ENCODE results near the gene CDC42EP1. TPM values are rescaled to one million over a fixed set of nuclear protein-coding genes. Genes with fewer than 3 reads are reported as not detected.

The CDC42EP1 gene
- total RNA-seq, 1 donor from 2014 or later, result 39.1 TPM

DNA sequence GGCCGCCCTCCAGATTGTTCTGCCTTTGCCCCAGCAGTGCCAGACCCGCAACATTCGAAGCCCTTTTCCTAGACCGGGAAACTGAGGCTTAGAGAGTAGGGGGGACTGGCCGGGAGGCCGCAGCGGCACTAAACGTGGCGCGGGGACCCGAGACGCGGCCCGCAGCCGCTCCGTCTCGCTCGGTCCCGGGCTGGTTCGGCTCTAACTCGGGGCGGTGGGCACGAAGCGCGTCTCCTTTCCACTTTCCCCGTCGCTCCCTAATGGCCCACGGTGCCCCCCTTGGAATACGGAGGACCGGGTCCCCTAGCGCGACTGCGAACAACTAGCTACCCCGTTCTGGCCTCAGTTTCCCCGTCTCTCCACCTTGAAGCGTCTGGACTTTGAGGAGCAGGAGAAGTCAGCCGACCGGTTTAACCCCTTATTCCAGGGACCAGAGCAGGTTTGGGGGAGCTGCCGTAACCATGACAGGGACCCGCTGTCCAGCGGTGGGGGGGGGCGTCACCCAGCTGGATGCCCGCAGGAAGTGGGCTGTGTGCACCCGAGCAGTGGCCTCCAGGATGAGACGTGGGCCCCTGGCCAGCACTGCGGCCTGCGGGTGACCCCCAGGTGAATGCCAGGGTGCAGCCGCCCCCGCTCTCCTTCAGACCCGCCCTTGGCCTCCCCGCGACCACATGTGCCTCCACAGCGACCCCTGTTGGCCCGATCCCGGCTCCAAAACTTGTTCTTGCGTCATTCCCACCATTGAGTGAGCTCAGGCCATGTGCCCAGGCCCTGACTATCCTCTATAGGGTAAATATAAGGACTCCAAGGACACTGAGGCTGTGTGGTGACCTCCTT lies 1.1 kb downstream of the CDC42EP1 start:
- Mint-ChIP-seq H3K4me3 (peak overlapping the region; percentile 78), H3K9me3 (no peaks in the 10 kb centered on the region), H3K4me1 (peaks cover 36% of the 10 kb centered on the region), H3K27ac (peak overlapping the region; percentile 89), H3K27me3 (ENCODE audit: low read depth) (no peaks in the 10 kb centered on the region), H3K36me3 (peaks cover 2% of the 10 kb centered on the region)
- DNase-seq (ENCODE audit: low spot score in 2 of 2, unreplicated experiment in 2 of 2), result peak; percentile 75 to 95
- TF ChIP-seq, protein P1, sequence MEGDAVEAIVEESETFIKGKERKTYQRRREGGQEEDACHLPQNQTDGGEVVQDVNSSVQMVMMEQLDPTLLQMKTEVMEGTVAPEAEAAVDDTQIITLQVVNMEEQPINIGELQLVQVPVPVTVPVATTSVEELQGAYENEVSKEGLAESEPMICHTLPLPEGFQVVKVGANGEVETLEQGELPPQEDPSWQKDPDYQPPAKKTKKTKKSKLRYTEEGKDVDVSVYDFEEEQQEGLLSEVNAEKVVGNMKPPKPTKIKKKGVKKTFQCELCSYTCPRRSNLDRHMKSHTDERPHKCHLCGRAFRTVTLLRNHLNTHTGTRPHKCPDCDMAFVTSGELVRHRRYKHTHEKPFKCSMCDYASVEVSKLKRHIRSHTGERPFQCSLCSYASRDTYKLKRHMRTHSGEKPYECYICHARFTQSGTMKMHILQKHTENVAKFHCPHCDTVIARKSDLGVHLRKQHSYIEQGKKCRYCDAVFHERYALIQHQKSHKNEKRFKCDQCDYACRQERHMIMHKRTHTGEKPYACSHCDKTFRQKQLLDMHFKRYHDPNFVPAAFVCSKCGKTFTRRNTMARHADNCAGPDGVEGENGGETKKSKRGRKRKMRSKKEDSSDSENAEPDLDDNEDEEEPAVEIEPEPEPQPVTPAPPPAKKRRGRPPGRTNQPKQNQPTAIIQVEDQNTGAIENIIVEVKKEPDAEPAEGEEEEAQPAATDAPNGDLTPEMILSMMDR (IDR thresholded peaks at IDR 0.05; ENCODE audit: unreplicated experiment), result peak; percentile 84

DNA sequence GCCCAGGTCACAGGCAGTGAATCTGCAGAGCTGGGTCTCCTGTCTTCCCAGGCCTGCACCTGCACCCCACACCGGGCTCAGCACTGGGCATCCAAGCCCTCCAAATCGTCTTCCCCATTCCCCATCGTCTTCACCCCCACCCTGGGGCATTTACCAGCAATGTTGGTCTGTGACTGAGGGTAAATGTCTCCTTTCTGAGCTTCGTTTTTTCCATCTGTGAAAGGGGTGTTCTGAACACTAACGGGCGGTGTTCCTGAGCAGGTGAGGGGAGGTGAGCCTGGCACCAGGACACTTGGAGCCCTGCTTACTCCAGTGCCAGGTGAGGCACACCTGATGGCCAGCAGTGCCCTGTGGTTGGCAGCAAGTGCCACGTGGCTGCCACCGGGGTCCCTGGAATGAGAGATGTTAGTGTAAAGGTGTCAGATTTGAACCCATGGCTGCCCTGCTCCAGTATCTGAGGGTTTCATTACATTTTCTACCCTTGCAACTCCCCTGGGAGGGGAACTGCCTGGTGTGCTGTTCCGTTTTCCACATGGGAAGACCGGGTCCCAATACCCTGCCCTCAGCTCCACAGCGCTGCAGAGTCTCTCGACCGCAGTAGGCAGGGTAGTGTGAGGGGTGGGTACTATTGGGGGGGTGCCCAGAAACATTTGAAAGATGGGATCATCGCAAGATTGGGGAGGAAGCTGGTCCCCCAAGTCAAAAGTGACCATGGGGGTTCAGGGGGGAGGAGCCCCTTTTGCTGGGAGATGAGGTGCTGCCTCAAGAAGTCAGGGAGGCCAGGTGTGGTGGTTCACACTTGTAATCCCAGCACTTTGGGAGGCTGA lies 2.0 kb downstream of the CDC42EP1 start:
- TF ChIP-seq, protein P1 (IDR thresholded peaks at IDR 0.05; ENCODE audit: unreplicated experiment), result peak; percentile 26
- Mint-ChIP-seq H3K36me3 (peaks cover 4% of the 10 kb centered on the region), H3K4me1 (peaks cover 33% of the 10 kb centered on the region), H3K27me3 (ENCODE audit: low read depth) (no peaks in the 10 kb centered on the region), H3K9me3 (no peaks in the 10 kb centered on the region), H3K4me3 (peak overlapping the region; percentile 78), H3K27ac (peak overlapping the region; percentile 75)
- no peak for DNase-seq (ENCODE audit: low spot score in 2 of 2, unreplicated experiment in 2 of 2)

- peak overlapping the region; percentile 49 for H3K4me3 Mint-ChIP-seq
- TF ChIP-seq, protein P1 (IDR thresholded peaks at IDR 0.05; ENCODE audit: unreplicated experiment), result no peak
- H3K27ac Mint-ChIP-seq, result peak overlapping the region; percentile 93
- H3K27me3 Mint-ChIP-seq (ENCODE audit: low read depth), result no peaks in the 10 kb centered on the region
- no peaks in the 10 kb centered on the region for H3K9me3 Mint-ChIP-seq
- peaks cover 7% of the 10 kb centered on the region for H3K36me3 Mint-ChIP-seq
- H3K4me1 Mint-ChIP-seq, result peaks cover 35% of the 10 kb centered on the region
- no peak for DNase-seq (ENCODE audit: low spot score in 2 of 2, unreplicated experiment in 2 of 2)
Measured at GRCh38 chr22:37563153-37564081, 3.1 kb downstream of the CDC42EP1 start.

- no peak overlapping the region for H3K4me3 Mint-ChIP-seq
Measured at GRCh38 chr22:37564111-37564711, 3.9 kb downstream of the CDC42EP1 start.

More at GRCh38 chr22:37564111-37564711, 3.9 kb downstream of the CDC42EP1 start:
- no peaks in the 10 kb centered on the region for H3K27me3 Mint-ChIP-seq (ENCODE audit: low read depth)
- TF ChIP-seq, protein P1 (IDR thresholded peaks at IDR 0.05; ENCODE audit: unreplicated experiment), result no peak
- peaks cover 7% of the 10 kb centered on the region for H3K36me3 Mint-ChIP-seq
- peak overlapping the region; percentile 93 for H3K27ac Mint-ChIP-seq
- H3K4me1 Mint-ChIP-seq, result peaks cover 36% of the 10 kb centered on the region
- DNase-seq (ENCODE audit: low spot score in 2 of 2, unreplicated experiment in 2 of 2), result no peak
- H3K9me3 Mint-ChIP-seq, result no peaks in the 10 kb centered on the region

All from mesothelial cell of epicardium (in vitro differentiated cells).